Fibroblast of the conjunctiva (primary cell): ENCODE results near the gene TMEM222.

Experiments
- DNase-seq: peaks from one replicate; pipeline ENCODE4 v3.0.0-alpha.2; 2010; ENCODE audit warnings: low read depth

The TMEM222 gene

DNA sequence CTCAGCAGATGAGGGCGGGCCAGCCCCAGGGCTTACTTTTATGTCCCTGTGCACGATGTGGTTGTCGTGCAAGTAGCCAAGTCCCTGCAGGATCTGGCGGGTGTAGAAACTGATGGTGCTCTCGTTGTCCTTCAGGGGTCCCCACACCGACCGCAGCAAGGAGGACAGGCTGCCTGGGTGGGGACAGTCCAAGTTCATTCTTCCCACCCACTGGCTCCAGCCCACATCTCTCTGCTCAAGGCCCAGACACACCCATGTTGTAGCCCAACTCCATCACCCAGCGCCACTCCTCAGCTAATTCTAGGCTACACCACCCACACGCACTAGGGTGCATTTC is 37.8 kb downstream of the TMEM222 start:
- no peak for DNase-seq

DNA sequence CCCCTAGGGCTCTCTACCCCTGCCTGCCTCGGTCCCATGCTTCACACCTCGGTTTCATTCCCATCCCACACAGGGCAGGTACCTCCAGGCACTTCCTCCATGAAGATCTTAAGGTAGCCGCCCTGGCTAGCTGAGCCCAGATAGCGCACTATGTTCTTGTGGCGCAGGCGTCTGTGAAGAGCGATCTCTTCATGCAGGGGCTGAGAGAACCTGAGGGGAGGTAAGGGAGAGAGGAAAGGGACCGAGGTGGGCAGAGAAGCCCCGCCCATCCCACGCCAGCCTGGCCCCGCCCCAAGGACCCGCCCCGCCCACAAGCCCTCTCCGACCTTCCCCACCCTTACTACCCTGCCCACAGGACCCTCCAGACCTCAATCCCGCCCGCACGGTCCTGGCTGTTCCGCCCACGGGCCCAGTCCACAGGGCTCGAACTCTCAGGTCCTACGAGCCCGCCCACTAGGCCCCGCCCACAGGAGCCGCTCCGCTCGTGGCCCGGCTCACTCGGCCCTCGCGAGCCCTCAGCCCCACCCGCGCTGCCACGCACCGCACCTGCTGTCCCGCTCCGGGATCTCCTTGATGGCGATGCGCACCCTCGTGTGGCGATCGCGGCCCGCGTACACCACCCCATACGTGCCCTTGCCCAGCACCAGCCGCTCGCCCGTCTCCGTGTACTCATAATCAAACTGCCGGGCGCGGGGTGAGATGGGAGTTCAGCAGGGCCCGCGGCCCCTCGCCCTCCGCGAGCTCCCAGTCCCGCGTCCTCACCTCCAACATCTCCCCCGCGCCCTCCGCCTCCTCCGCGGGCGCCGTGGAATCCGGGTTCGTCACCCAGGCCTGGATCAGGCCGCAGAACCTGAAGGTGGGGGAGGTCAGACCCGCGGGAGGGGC is 38.4 kb downstream of the TMEM222 start:
- no peak for DNase-seq

DNA sequence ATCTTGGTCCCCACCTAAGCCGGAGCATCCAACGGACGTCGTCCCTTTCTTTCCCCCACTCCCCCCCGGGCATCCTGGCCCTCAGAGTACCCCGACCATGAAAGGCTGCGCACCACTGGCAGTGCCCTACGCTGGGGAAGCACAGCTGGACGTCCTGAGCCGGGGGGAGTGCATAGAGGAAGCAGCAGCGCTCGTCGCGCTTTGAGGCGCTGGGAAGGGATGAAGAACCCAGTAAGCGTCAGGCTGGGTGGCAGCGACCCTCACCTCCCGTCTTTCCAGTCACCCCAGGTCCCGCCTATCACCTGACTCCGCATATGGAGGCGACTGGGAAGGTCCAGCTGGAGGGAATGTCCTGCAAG is 39.1 kb downstream of the TMEM222 start:
- no peak for DNase-seq

DNA sequence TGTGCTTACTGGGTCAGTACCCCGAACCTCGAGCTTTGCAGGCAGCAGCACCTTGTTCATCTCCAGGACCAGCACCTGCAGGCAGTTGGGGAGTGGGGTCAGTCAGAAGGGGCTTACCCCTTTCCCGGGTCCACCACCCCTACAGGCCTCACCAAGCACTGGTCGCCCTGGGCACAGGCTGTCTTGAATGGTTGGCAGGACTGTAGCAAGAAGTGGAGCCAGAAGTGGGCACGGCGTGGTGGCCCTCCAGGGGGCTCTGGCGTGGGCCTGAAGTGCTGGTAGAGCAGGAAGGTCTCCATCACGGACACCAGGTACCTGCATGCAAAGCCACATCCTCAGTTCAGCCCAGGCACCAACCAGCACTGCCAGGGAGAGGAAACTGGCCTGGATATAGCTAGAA is 39.6 kb downstream of the TMEM222 start:
- DNase-seq: no peak

DNA sequence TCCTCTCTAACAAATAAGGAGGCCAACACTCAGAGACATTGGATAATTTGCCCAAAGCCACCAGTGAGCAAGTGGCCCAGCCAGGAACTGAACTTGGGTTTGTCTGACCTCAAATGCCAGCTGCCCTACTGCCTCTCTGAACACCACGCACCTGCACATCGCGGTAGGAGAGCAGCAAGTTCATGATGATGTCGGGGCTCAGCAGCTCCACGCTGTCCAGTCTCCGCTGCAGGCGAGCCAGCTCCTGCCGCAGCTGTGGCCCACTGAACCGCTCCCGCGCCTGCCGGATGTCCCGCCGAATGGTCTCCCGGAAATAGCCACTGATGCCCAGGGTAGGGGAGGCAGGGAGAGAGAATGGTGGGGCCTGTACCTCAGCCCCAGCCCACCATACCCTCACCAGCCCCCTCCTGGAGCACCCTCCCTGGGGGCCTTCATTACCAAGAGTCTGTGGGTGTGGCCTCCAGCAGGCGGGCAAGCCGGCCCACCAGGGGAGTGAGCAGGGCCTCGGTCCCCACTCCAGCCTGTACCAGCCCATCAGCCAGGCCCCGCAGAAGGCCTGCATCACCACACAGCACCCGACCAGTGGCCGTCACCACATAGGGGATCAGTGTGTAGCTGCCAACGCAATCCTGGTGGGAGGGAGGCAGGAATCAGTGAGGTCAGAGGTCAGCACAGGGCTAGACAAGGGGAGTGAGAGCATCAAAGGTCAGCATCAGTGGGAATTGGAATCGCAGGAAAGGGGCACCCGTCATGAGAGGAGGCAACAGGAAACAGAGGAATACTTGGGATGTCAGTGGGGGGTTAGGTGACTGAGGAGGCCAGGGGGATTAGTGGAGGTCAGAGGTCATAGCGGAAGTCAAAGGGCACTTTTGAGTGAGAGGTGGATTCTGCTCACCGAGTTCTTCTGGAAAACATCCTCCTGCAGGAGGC is 42.1 kb downstream of the TMEM222 start:
- no peak for DNase-seq

DNA sequence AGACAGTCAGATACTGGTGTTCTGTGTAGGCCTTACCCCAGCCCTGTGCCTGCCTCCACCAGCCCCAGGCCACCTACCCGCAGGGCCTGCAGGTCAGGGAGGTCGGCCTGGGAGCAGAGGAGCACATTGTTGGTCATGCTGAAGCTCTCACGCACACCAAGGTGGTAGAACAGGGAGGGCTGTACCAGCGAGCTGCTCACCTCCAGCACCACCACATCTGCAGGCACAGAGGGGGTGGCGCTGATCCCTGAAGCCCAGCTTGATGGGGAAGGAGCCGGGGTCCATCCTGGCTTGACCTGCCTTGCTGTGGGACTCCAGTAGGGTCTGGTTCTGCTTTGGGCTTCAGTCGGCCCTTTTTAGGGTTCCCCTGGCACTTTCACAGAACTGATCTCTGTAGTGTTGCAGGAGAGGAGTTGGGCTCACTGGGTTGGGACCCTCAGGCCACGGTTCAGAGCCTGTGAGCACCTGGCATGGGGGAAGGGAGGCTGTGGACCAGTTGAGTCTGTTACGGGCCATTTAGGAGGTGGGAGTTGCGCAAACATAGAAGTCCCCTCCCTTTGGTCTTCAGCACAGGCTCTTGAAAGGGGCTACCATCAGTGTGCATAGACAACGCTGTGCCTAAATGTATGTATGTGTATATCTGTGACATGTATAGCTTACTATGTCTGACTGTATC is 42.9 kb downstream of the TMEM222 start:
- no peak for DNase-seq

DNA sequence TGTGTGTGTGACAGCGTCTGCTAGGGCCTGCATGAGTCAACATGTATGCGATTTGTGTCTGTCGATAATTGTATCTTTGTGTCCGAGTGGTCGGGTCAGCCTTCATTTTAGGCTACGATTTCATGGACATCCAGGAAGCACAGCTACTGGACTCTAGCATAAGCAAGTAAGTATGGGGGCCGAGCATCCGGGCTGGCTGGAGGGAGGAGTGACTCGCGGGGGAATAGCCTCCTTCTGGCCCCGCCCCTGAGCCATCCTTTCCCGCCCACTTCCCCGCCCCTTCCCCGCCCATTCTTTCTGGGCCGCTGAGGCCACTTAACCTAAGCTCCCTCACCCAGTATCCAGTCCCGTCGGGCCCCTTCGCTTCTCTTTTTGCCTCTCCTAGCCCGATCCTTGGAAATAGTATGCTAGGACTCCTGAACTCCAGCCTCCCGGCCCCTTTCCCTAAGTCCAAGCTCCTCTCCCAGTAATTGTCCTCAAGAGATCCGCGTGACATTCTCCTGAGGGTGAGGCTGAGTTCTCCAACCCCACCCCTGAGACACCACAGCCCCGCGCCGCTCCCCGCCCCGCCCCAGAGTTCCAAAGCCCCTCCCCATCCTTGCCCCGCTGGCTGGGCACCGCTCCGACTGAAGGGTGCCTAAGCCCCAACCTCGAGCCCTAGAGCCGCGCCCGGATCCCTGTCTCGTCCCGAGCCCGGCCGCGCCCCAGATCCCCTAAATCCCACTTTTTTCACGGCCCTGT is 43.6 kb downstream of the TMEM222 start:
- DNase-seq: peak; percentile 77

DNA sequence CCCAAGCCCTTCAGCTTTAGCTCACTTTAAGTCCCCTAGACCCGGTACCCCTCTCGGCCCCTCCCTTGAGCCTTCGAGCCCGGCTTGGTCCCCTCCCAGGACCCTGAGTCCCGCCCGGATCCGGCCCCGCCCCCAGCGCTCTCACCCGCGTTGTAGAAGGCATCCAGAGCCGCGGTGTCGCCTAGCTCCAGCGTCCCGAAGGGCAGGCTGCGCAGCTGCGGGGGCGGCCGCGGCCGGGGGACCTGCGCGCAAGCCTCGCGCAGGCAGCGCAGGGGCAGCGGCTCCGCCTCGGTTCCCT is 44.1 kb downstream of the TMEM222 start:
- DNase-seq: peak; percentile 47

DNA sequence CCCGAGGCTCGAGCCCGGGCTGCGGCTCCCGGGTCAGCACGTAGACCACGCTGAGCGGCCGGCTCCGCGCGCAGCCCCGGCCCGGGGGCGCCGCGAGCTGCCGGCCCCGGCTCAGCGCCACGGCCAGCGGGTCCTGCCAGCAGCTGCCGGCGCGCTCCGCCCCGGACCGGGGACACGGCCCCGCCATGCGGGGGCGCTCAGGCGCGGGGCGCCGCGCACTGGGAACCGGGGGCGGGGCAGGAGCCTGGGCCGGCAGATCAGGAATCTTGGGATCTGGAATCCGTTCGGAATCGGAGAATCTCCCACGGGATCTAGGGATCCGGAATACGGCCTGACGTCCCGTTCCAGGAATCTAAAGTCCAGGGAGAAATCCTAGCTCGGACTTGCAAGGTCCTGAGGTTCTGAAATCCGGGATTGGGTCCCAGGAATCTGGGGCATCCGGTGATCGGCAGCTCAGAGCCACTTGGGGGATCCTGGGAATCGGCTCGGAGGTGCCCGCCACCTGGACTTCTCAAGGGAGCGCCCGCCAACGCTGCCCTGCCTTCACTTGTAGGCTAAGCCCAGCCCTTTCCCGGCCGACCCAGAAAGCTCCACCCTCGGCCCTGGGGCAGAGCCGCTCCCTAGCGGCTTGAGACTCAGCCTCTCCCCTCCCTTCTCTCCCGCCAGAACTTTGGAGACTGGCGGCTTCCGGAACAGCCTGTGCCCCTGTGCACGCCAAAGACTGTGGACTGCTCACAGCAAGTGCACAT is 44.6 kb downstream of the TMEM222 start, which contains the start of gene MAP3K6:
TSS of gene MAP3K6 (minus strand) at position 551 of the 749 bp plus-strand sequence. CDS start at position 187, 364 bp downstream.
- peak; percentile 71 for DNase-seq

DNA sequence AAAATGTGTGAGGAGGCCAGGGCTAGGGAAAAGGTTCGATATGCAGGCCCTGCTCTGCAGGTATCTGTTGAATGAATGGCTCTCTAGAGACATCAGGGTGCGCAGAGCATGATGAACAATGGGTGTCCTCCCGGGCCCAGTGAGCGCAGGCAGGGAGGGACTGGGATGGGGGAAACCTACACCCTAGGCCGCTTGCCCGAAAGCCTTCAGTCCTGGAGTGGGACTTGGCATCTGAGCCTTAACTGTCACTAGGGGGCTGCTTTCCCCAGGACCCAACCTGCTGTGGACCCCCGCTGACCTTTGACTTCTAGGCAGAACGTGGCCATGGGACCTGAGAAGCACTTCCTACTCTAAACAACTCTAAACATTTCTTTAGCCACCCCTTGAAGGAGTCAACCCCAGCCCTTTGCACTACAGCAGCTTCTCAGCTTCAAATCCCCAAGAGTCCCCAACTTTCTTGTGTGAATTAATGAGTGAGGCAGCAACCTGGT is 45.2 kb downstream of the TMEM222 start:
- no peak for DNase-seq

DNA sequence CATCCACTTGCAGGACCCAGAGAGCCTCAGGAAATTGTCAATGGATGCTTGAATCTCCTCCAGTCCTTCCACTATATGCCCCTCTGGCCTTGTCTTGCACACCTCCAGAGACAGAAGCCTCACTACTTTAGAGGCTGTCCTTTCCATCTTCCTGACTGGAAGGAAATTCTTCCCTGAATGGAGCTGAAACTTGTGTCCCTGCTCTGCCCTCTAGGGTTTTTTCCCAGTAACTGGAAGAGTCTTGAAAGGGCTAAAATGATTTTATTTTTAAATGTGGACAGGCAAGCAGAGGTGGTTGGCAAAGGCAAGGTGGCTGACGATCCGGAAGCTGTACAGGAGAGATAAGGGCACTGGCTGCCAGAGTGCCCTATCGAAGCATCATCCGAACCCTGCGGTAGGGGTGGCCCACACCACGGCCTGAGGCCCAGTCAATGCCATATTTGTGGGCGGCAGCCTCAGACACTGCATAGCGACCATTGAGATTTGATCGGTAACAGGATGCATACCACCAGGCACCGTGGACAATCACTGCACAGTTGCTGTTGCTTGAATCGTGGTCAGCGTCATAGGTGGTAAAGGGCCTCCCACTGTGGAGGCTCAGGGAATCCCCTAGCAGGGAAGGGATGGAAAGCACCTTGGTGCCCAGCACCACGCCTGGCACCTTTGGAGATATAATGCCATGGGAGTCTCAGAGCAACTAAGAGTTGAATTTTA is 47.1 kb downstream of the TMEM222 start:
- DNase-seq: no peak

DNA sequence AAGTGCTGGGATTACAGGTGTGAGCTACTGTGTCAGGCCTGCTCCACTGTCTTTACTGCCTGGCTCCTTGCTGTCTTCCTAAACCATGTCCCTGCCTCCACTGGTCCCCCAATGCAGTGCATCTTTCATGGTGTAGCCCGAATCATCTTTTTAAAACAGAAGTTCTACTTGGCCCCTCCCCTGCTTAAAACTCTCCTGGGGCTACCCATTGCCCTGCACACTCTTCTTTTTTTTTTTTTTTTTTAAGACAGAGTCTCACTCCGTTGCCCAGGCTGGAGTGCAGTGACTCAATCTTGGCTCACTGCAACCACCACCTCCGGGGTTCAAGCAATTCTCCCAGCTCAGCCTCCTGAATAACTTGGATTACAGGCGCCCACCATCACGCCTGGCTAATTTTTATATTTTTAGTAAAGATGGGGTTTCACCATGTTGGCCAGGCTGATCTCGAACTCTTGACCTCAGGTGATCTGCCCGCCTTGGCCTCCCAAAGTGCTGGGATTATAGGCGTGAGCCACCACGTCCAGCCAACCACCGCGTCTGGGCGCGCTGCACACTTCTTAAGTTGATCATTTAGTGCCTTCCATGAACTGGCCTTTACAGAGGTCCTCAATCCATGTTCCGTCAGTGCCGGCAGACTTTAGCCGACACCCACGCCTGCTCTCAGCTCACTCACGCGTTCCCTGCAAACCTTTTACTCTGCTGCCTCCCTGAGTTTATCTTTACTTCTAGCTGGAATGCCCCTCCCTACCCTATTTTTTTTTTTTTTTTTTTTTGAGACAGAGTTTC is 50.3 kb downstream of the TMEM222 start:
- DNase-seq: no peak

DNA sequence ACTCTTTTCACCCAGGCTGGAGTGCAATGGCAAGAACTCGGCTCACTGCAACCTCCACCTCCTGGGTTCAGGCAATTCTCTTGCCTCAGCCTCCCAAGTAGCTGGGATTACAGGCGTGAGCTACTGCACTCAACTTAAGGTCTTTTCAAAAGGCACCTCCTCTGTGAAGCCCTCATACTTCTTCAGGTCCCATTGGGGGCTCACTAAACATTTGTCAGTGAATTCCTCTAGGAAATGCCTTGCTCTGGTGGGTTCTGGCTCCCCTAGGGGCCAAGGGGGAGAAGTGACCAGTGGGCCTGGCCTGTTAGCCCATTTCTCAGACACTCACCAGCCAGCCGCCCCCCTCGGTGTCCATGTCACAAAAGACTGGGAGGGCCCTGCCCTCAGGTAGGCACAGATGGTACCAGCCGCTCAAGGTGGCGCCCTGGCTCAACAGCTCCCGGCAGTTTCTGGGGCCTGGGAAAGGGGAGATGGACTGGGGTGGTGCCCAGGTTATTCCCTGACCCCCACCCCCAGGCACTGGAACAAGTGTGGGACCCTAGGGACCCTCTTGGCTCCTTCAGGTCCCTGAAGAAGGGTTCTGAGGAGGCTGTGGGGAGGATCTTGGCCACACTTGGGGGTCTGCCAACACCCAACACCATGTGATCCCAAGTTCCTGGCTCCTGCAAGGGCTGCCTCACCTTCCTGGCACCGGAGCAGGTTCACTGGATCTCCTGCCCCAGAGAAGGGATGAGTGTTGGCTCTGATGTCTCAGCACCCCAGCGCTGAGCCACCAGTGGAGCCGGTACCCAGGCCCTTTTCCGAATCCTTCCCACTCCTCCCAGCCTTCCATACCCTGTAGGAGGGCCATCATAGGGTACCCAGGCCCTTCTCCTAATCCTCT is 51.1 kb downstream of the TMEM222 start:
- no peak for DNase-seq

DNA sequence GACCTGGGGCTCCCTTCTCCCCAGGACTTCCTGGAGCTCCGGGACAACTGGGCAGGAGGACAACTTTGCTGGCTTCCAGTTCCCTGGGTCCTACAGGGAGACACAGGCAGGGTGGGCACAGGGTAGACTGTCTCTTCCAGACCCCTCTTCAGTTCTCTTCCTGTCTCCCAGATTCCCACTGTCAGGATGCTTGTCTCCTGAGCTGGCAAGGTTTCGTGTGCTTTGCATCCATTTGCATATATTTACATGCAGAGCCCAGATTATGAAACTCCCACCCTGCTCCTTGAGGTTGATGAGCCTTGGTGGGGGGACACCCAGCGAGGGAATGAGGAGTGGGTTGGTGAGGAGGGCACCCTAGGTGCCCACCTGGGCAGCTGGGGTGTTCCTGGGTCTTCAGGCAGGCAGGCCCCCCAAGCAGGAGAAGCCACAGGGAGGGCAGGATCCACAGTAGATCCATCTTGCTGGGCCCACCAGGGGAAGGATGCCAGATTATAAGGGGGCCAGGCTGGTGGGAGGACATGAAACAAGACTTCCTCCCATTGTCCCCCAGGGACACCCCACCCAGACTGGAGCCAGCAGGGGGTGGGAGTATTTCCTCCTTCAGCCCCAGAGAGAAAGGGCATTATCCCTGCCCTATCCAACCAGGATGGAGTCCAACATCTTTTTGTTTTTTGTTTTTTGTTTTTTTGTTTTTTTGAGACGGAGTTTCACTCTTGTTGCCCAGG is 52.6 kb downstream of the TMEM222 start, which contains the start of gene FCN3:
TSS of gene FCN3 (minus strand) at position 463 of the 725 bp plus-strand sequence. CDS start at position 457, 6 bp downstream.
- DNase-seq: no peak

DNA sequence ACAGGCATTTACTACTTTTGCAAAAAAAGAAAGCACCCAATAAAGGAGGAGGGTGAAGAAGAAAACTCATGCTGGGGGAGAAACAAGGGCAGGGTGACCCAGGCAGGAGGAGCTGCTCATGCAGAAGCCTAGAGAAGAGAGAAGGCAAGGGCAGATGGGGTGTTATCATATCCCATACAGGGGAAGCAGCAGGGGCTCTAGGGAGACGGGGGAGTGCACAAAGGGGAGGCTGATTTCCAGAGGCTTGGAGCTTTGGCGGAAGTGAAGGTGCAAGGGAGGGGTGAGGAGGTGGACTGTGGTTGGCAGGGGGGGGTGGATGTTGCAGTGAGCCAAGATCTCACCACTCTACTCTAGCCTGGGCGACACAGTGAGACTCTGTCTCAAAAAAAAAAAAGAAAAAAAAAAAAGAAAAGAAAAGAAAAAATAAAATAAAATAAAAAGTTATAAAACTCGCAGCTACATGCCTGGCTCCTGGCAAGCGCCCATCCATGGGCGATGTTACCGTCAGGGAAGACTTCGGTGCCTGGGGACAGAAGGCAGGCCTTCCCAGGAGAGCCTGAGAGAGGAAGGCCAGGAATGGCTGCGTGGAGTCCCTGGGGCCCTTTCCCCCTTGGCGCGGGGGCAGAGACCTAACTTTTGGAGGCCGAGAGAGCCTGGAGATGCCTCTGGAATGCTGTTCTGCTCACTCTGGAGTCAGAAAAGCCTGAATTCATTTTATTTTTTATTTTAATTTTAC is 56.0 kb downstream of the TMEM222 start:
- DNase-seq: no peak

DNA sequence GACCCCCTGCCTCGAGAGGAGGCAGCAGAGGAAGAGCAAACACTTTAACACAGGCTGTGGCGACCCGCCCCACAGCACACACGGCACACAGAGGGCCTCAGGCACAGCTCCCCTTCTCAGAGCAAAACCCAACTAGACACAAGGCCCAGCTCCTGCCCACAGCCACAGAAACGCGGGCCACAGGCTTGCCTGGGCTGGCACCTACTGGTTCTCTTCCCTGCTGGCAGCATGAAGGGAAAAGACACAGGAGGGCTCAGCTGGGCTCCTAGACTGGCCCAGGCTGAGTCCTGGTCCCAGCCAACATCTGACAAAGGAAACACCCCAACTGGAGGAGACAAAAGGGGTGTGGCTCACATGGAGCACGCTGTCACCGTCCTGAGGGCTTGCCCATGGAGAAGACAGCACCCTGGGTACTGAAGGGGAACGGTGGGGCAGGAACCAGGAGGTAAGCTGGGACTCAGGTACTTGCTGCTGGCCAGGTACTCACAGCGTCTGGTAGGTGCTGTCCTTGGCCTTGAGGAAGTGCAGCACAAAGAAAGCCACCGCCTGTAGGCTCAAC is 57.7 kb downstream of the TMEM222 start:
- DNase-seq: no peak

DNA sequence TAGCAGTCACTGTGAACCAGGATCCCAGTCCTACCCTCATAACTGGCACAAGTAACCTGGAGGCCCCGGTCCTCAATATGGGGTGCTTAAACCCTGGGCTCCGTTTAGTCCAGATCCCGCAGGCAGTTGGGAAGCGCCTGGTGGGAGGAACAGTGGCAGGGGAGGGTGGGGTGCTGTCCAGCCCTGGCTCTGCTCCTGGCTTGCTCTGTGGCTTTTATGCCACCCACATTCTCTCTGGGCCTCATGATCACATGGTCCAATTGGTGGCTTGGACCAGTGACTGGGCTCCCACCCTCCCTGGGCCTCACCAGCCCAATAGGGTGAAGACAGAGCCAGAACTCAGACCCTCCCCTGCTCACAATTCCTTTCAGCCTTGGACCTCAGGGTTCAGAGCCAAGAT is 58.3 kb downstream of the TMEM222 start:
- DNase-seq: no peak
